Panc1 (cell line): ENCODE results near the gene MRPS17.

ENCODE experiments used
- POLR2AphosphoS5 ChIP-seq: IDR thresholded peaks from 2 replicates; pipeline ENCODE4 v1.6.1; 2012; ENCODE audit warnings: mild to moderate bottlenecking, low read depth, low read length, moderate library complexity
- REST ChIP-seq, 2 experiments: IDR thresholded peaks; 2 replicates each; pipeline ENCODE4 v1.6.1; 2011 to 2012; ENCODE audit warnings: low read depth in 2 of 2, control low read depth in 1 of 2, low read length in 1 of 2, mild to moderate bottlenecking in 1 of 2, moderate library complexity in 1 of 2; ENCODE audit not compliant: insufficient read depth in 1 of 2
- TF ChIP-seq, protein P1 (sequence below): fragments of 450-650 bp; IDR thresholded peaks from 2 replicates; pipeline ENCODE4 v1.5.1; 2017; ENCODE audit warnings: mild to moderate bottlenecking

DNA sequence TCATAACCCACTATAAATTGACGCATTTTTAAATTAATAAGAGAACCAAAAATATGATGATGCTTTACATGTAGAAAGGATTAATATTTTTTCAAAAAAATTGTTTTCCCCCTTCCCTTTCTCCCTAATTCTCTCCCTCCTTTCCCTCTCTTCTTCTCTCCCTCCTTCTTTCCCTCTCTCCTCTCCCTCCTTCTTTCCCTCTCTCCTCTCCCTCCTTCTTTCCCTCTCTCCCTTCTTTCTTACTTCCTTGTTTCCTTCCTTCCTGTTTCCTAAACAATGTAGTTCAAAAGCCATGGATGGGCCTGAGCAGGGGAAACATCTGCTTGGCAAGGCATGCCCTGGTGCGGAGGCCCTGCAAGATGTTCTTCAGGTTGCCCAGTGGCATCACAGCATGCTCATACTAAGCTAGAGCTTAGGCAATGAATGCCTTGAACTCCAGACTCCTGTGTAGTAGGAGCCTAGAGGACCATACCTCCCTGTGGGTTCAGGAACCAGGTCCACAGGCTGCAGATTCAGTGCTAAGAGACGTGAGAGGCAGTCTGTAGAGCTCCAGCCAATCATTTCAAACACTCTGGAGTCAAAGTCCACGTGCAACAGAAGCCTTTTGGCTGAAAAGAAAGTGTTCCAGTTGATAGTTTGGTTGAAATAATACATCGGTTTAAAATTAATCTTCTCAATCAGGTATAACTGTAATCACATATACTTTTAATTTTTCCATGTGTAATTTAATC, 20.1 kb upstream of the MRPS17 start:
- TF ChIP-seq, protein P1, sequence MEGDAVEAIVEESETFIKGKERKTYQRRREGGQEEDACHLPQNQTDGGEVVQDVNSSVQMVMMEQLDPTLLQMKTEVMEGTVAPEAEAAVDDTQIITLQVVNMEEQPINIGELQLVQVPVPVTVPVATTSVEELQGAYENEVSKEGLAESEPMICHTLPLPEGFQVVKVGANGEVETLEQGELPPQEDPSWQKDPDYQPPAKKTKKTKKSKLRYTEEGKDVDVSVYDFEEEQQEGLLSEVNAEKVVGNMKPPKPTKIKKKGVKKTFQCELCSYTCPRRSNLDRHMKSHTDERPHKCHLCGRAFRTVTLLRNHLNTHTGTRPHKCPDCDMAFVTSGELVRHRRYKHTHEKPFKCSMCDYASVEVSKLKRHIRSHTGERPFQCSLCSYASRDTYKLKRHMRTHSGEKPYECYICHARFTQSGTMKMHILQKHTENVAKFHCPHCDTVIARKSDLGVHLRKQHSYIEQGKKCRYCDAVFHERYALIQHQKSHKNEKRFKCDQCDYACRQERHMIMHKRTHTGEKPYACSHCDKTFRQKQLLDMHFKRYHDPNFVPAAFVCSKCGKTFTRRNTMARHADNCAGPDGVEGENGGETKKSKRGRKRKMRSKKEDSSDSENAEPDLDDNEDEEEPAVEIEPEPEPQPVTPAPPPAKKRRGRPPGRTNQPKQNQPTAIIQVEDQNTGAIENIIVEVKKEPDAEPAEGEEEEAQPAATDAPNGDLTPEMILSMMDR: no peak
- TF ChIP-seq POLR2AphosphoS5: no peak
- TF ChIP-seq REST (IDR thresholded peaks at IDR 0.05; ENCODE audit: insufficient read depth in 1 of 2, low read depth in 2 of 2, low read length in 1 of 2): no peak
